Measurements from ENCODE around the gene LGALS3.

Gene LGALS3

GRCh38 chr14:55115861-55116245, 13.2 kb upstream of the LGALS3 start:
- DNase-seq, result no peak

- DNase-seq, result no peak
Measured at GRCh38 chr14:55116246-55117030, 12.6 kb upstream of the LGALS3 start.

GRCh38 chr14:55117803-55118441, 11.1 kb upstream of the LGALS3 start:
- peak in 1 of 2 donors; percentile 19 for DNase-seq

- DNase-seq, result no peak
Measured at GRCh38 chr14:55118761-55119160, 10.3 kb upstream of the LGALS3 start.

GRCh38 chr14:55120571-55121495, 8.2 kb upstream of the LGALS3 start:
- peak in 1 of 2 donors; percentile 7 for DNase-seq

GRCh38 chr14:55121628-55122439, 7.2 kb upstream of the LGALS3 start:
- DNase-seq, result no peak

GRCh38 chr14:55122440-55122986, 6.5 kb upstream of the LGALS3 start:
- DNase-seq, result no peak

- no peak for DNase-seq
Measured at GRCh38 chr14:55123101-55123500, 6.0 kb upstream of the LGALS3 start.

- DNase-seq, result no peak
Measured at GRCh38 chr14:55123852-55124639, 5.0 kb upstream of the LGALS3 start.

- DNase-seq, result no peak
Measured at GRCh38 chr14:55124774-55125386, 4.2 kb upstream of the LGALS3 start.

GRCh38 chr14:55125403-55125802, 3.6 kb upstream of the LGALS3 start:
- DNase-seq, result peak; percentile 32 to 36

- DNase-seq, result no peak
Measured at GRCh38 chr14:55126034-55126433, 3.0 kb upstream of the LGALS3 start.

GRCh38 chr14:55126932-55127459, 2.1 kb upstream of the LGALS3 start:
- DNase-seq, result no peak

GRCh38 chr14:55127460-55127951, 1.5 kb upstream of the LGALS3 start:
- DNase-seq, result no peak

- DNase-seq, result no peak
Measured at GRCh38 chr14:55128386-55129085, 516 bp upstream of the LGALS3 start.

- DNase-seq, result peak; percentile 36 to 57
Measured at GRCh38 chr14:55129428-55130195, 560 bp downstream of the LGALS3 start.

GRCh38 chr14:55130196-55130550, 1.1 kb downstream of the LGALS3 start:
- no peak for DNase-seq

- peak in 1 of 2 donors; percentile 25 for DNase-seq
Measured at GRCh38 chr14:55131370-55132137, 2.5 kb downstream of the LGALS3 start.

Measured in CD4-positive, alpha-beta T cell treated with Interferon alpha-2 for 1 hour (primary cell).